Neural cell (in vitro differentiated cells): ENCODE data around the gene SERINC4.
"Not testable (repeated sequence)": the region's sequence is repeated elsewhere in the genome, so short reads cannot be mapped to it uniquely, and the experiment has no call there.

Experiments
- EP300 ChIP-seq: fragments of 450-650 bp; conservative IDR thresholded peaks from 2 replicates; pipeline ENCODE4 v1.6.1; 2014; ENCODE audit warnings: antibody characterized with exemption, mild to moderate bottlenecking, moderate library complexity; ENCODE audit not compliant: poor library complexity, severe bottlenecking
- EZH2 ChIP-seq: fragments of 200-600, 300-800 bp; shearing (Covaris generic), sonication (generic); IDR thresholded peaks from 2 replicates; pipeline ENCODE4 v1.6.1; 2014; ENCODE audit warnings: antibody characterized with exemption, low read length, borderline replicate concordance, mild to moderate bottlenecking; ENCODE audit not compliant: insufficient read depth, poor library complexity, severe bottlenecking
- POLR2AphosphoS5 ChIP-seq: IDR thresholded peaks from 2 replicates; pipeline ENCODE4 v1.6.1; 2012
- RAD21 ChIP-seq: fragments of 450-650 bp; conservative IDR thresholded peaks from 2 replicates; pipeline ENCODE4 v1.6.1; 2014; ENCODE audit warnings: antibody characterized with exemption, mild to moderate bottlenecking, moderate library complexity
- SMC3 ChIP-seq: fragments of 450-650 bp; conservative IDR thresholded peaks from 2 replicates; pipeline ENCODE4 v1.6.1; 2014; ENCODE audit warnings: antibody characterized with exemption, mild to moderate bottlenecking, moderate library complexity; ENCODE audit not compliant: poor library complexity
- TF ChIP-seq, protein P1 (sequence below): fragments of 450-650 bp; IDR thresholded peaks from 2 replicates; pipeline ENCODE4 v1.5.1; 2014; ENCODE audit warnings: antibody characterized with exemption, mild to moderate bottlenecking, moderate library complexity; ENCODE audit not compliant: poor library complexity, severe bottlenecking

DNA sequence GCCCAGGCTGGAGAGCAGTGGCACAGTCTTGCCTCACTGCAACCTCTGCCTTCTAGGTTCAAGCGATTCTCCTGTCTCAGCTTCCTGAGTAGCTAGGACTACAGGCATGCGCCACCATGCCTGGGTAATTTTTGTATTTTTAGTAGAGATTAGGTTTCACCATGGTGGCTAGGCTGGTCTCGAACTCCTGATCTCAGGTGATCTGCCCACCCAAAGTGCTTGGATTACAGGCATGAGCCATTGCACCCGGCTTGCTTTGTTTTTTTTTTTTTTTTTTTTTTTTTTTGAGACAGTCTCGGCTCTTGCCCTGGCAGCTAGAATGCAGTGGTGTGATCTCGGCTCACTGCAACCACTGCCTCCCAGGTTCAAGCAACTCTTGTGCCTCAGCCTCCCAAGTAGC lies 32.5 kb upstream of the SERINC4 start:
- not testable (repeated sequence) for TF ChIP-seq EZH2, RAD21, EP300, POLR2AphosphoS5, SMC3
- TF ChIP-seq, protein P1, sequence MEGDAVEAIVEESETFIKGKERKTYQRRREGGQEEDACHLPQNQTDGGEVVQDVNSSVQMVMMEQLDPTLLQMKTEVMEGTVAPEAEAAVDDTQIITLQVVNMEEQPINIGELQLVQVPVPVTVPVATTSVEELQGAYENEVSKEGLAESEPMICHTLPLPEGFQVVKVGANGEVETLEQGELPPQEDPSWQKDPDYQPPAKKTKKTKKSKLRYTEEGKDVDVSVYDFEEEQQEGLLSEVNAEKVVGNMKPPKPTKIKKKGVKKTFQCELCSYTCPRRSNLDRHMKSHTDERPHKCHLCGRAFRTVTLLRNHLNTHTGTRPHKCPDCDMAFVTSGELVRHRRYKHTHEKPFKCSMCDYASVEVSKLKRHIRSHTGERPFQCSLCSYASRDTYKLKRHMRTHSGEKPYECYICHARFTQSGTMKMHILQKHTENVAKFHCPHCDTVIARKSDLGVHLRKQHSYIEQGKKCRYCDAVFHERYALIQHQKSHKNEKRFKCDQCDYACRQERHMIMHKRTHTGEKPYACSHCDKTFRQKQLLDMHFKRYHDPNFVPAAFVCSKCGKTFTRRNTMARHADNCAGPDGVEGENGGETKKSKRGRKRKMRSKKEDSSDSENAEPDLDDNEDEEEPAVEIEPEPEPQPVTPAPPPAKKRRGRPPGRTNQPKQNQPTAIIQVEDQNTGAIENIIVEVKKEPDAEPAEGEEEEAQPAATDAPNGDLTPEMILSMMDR: not testable (repeated sequence)
